ENCODE results near the gene ADRM1.

ADRM1 gene

GRCh38 chr20:62307226-62308101, 4.7 kb downstream of the ADRM1 start:
- Histone ChIP-seq H3K27me3 (replicated peaks; ENCODE audit: control insufficient read depth, insufficient read depth, low read length) (no peaks in the 10 kb centered on the region), H3K36me3 (ENCODE audit: control insufficient read depth, insufficient read depth, low read length) (peaks cover 35% of the 10 kb centered on the region), H3K4me3 (replicated peaks; ENCODE audit: low read depth, low read length) (no peak overlapping the region)
- TF ChIP-seq CTCF (IDR thresholded peaks at IDR 0.05; ENCODE audit: insufficient read depth, low read length, poor library complexity, severe bottlenecking), result no peak
- DNase-seq (ENCODE audit: extremely low read depth, insufficient read length), result no peak

GRCh38 chr20:62308102-62308822, 5.5 kb downstream of the ADRM1 start:
- peaks cover 35% of the 10 kb centered on the region for H3K36me3 ChIP-seq (ENCODE audit: control insufficient read depth, insufficient read depth, low read length)
- no peaks in the 10 kb centered on the region for H3K27me3 ChIP-seq (replicated peaks; ENCODE audit: control insufficient read depth, insufficient read depth, low read length)
- no peak for DNase-seq (ENCODE audit: extremely low read depth, insufficient read length)
- no peak overlapping the region for H3K4me3 ChIP-seq (replicated peaks; ENCODE audit: low read depth, low read length)
- no peak for TF ChIP-seq CTCF (IDR thresholded peaks at IDR 0.05; ENCODE audit: insufficient read depth, low read length, poor library complexity, severe bottlenecking)

DNA sequence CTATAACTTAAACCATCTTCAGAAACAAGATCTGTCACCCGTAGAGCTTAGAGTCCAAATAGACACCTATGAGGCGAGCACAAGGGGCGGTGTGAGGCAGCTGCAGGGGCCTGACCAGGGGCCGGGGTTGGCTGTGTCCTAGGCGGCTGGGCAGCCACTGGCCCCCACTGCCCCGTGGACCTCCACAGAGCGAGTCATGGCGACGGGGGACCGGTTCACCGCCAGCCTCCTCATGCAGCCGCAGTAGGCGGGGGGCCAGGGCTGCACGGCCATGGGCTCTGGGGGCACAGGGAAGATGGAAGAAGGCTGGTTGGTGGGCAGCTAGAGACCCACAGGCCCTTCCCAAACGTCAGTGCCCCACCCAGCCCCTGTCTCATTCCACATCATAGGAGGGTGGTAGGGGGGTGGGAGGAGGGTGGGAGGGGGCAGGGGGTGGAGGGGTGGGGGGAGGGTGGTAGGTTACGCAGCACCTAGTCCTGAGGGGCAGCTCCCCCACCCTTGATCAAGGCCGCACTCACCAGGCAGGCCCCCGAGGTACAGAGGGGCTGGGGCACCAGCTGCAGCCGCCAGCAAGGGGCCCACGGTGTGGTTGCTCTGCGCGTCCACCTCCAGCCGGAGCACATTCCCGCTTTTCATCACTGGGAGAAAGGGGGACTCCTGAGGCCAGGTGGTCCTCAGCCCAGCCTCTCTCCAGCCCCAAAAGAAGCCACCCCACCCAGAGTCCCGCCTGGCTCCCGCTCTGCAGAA, 6.6 kb downstream of the ADRM1 start:
- Histone ChIP-seq H3K4me3 (replicated peaks; ENCODE audit: low read depth, low read length) (no peak overlapping the region), H3K36me3 (ENCODE audit: control insufficient read depth, insufficient read depth, low read length) (peaks cover 35% of the 10 kb centered on the region), H3K27me3 (replicated peaks; ENCODE audit: control insufficient read depth, insufficient read depth, low read length) (no peaks in the 10 kb centered on the region)
- TF ChIP-seq CTCF (IDR thresholded peaks at IDR 0.05; ENCODE audit: insufficient read depth, low read length, poor library complexity, severe bottlenecking), result no peak
- no peak for DNase-seq (ENCODE audit: extremely low read depth, insufficient read length)

DNA sequence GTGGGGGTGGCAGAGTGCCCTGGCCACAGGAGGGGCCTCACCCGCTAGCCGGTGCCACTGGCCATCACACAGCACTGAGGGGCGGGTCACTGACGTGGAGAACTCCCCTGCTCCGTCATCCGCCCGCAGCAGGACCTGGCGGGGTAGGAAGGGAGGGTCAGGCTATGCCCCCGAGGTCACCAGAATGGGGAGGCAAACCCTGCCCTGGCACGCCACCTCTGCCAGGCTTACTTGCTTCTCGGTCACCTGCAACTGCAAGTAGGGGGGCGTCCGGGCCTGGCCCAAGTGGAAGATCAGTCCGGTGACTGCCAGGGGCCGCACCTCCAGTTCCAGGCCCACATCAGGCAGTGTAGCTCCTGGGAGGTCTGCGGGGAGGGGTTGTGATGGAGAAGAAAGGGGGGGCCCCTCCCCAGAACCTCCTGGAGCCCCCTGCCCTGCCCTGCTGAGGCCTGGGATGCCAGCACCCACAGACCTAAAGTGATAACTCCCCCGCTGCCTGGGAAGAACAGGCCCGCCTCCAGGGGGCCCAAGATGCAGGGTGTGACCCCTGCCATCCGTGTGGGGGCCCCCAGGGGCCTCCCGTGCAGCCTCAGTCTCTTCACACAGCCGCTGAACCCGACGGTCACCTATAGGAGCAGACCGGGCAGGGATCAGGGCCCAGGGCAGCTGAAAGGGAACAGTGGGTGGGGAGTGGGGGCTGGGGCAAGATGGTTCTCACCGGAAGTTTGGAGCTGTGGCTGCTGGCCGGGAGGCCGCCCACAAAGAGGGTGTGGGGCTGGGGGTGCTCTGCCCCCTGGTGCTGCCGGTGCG, 7.4 kb downstream of the ADRM1 start:
- Histone ChIP-seq H3K27me3 (replicated peaks; ENCODE audit: control insufficient read depth, insufficient read depth, low read length) (no peaks in the 10 kb centered on the region), H3K36me3 (ENCODE audit: control insufficient read depth, insufficient read depth, low read length) (peaks cover 29% of the 10 kb centered on the region), H3K4me3 (replicated peaks; ENCODE audit: low read depth, low read length) (no peak overlapping the region)
- TF ChIP-seq CTCF (IDR thresholded peaks at IDR 0.05; ENCODE audit: insufficient read depth, low read length, poor library complexity, severe bottlenecking), result peak; percentile 11
- DNase-seq (ENCODE audit: extremely low read depth, insufficient read length), result no peak

DNA sequence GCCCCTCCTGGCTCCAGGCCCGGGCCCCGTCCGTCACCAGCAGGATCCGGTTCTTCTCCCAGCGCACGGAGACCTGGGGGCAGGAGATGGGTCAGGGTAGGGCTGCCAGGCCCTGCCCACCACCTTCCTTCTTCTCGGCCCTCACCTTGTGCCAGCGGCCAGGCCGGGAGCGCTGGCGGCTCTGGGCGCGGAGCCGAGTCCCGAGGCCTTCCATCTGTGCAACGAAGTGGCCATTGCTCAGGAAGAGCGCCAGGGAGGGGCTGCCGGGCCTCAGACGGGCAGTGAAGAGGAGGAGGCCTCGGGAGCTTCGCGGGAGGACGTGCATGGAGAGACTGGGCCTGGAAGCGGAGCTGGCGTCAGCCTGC, 7.9 kb downstream of the ADRM1 start:
- Histone ChIP-seq H3K36me3 (ENCODE audit: control insufficient read depth, insufficient read depth, low read length) (peaks cover 28% of the 10 kb centered on the region), H3K27me3 (replicated peaks; ENCODE audit: control insufficient read depth, insufficient read depth, low read length) (no peaks in the 10 kb centered on the region), H3K4me3 (replicated peaks; ENCODE audit: low read depth, low read length) (no peak overlapping the region)
- DNase-seq (ENCODE audit: extremely low read depth, insufficient read length), result no peak
- no peak for TF ChIP-seq CTCF (IDR thresholded peaks at IDR 0.05; ENCODE audit: insufficient read depth, low read length, poor library complexity, severe bottlenecking)

Measured in GM06990 (cell line).